Adrenal gland (tissue), 5 donors: ENCODE data around the gene CAMTA2.

Source experiments
- POLR2A ChIP-seq, 2 donors: fragments of 450-650 bp; IDR thresholded peaks; one replicate each; pipeline ENCODE4 v1.6.1; 2017; ENCODE audit warnings: antibody characterized with exemption in 2 of 2, mild to moderate bottlenecking in 2 of 2, moderate library complexity in 1 of 2
- TF ChIP-seq, protein P1 (sequence below), 6 experiments: fragments of 450-650 bp in 4 of 6; fragments of 200-600 bp in 2 of 6; sonication (generic) in 1 of 6; IDR thresholded peaks; 1 replicate in 5 of 6; 2 replicates in 1 of 6; pipeline versions ENCODE4 v1.5.1 to v1.8.0; 2016 to 2021; ENCODE audit warnings: antibody characterized with exemption in 6 of 6, mild to moderate bottlenecking in 2 of 6, moderate library complexity in 1 of 6
- donor health status: DM: no; HTN: no; CAD: no.

- TF ChIP-seq, protein P1, sequence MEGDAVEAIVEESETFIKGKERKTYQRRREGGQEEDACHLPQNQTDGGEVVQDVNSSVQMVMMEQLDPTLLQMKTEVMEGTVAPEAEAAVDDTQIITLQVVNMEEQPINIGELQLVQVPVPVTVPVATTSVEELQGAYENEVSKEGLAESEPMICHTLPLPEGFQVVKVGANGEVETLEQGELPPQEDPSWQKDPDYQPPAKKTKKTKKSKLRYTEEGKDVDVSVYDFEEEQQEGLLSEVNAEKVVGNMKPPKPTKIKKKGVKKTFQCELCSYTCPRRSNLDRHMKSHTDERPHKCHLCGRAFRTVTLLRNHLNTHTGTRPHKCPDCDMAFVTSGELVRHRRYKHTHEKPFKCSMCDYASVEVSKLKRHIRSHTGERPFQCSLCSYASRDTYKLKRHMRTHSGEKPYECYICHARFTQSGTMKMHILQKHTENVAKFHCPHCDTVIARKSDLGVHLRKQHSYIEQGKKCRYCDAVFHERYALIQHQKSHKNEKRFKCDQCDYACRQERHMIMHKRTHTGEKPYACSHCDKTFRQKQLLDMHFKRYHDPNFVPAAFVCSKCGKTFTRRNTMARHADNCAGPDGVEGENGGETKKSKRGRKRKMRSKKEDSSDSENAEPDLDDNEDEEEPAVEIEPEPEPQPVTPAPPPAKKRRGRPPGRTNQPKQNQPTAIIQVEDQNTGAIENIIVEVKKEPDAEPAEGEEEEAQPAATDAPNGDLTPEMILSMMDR (IDR thresholded peaks at IDR 0.05), result no peak
- peak in 1 of 2 donors; percentile 16 for TF ChIP-seq POLR2A (IDR thresholded peaks at IDR 0.05)
Measured at GRCh38 chr17:4986403-4986802, 1.1 kb downstream of the CAMTA2 start.
